GM12892 (cell line): Measurements from ENCODE around the gene LRRC4B.
A peak's percentile ranks its signal among the peaks of the same experiment; 100 is the strongest.
"Not testable (repeated sequence)": the region's sequence is repeated elsewhere in the genome, so short reads cannot be mapped to it uniquely, and the experiment has no call there.

Experiments
- DNase-seq: peaks from one replicate; pipeline ENCODE4 v3.0.0; 2011; ENCODE audit not compliant: insufficient read length
- FAIRE-seq: peaks from 2 replicates; lab custom pipeline; 2011; peaks lifted over from hg19 to GRCh38; lab: Jason Lieb, UNC
- POLR2A ChIP-seq: IDR thresholded peaks from 2 replicates; pipeline ENCODE4 v1.6.1; 2011; ENCODE audit warnings: low read depth, low read length, control low read depth
- POLR2AphosphoS5 ChIP-seq: IDR thresholded peaks from 2 replicates; pipeline ENCODE4 v1.6.1; 2011; ENCODE audit warnings: low read depth, low read length, control low read depth
- TAF1 ChIP-seq: IDR thresholded peaks from 2 replicates; pipeline ENCODE4 v1.6.1; 2011; ENCODE audit warnings: low read depth, mild to moderate bottlenecking, control low read depth, low read length, borderline replicate concordance

LRRC4B gene

GRCh38 chr19:50476224-50476906 is 91.9 kb downstream of the LRRC4B start, which contains the start of the genes EMC10 and GARIN5A:
Gene EMC10 (plus strand): TSS chr19:50476507. CDS start chr19:50476545, 38 bp downstream.
Gene GARIN5A (minus strand): TSS chr19:50476848. CDS start chr19:50476388, 460 bp downstream.
- peak; percentile 94 for FAIRE-seq
- TF ChIP-seq POLR2A (peak; percentile 99), POLR2AphosphoS5 (peak; percentile 98), TAF1 (peak; percentile 93)
- DNase-seq, result peak; percentile 100

GRCh38 chr19:50475736-50476223 is 92.5 kb downstream of the LRRC4B start:
- FAIRE-seq, result no peak
- DNase-seq, result no peak
- TF ChIP-seq POLR2AphosphoS5 (no peak), POLR2A (no peak), TAF1 (no peak)

- DNase-seq (no peak), FAIRE-seq (no peak)
- TF ChIP-seq POLR2A (no peak), POLR2AphosphoS5 (no peak), TAF1 (no peak)
Observed at GRCh38 chr19:50475101-50475568, 93.1 kb downstream of the LRRC4B start.

- not testable (repeated sequence) for DNase-seq, FAIRE-seq
Observed at GRCh38 chr19:50473336-50473735, 94.9 kb downstream of the LRRC4B start.

- FAIRE-seq (no peak), DNase-seq (no peak)
- TF ChIP-seq POLR2A (no peak), TAF1 (no peak), POLR2AphosphoS5 (no peak)
Observed at GRCh38 chr19:50468818-50469217, 99.4 kb downstream of the LRRC4B start.

- FAIRE-seq (no peak), DNase-seq (no peak)
- TF ChIP-seq POLR2A (no peak), TAF1 (no peak), POLR2AphosphoS5 (no peak)
Observed at GRCh38 chr19:50467566-50467965, 100.7 kb downstream of the LRRC4B start.
